Measurements from ENCODE around the gene VPS13A. TPM values are rescaled to one million over a fixed set of nuclear protein-coding genes. Genes with fewer than 3 reads are reported as not detected.

VPS13A gene
- total RNA-seq, 1 experiment from 2014 or later, result 32.2 TPM

DNA sequence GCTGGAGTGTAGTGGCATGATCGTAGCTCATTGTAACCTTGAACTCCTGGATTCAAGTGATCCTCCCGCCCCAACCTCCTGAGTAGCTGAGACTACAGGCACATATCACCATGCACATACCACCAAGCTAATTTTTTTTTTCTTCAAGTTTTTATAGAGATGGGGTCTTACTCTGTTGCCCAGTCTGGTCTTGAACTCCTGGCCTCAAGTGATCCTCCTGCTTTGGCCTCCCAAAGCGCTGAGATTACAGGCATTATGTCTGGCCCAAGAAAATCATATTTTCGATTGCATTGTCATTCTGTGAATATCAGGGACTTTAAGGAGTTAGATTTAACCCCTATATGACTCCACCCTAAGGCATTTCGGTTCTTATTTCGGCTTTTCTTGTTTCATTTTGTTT is 116.6 kb downstream of the VPS13A start:
- no peaks in the 10 kb centered on the region for H3K36me3 ChIP-seq (ENCODE audit: insufficient read depth, low read length, poor library complexity, severe bottlenecking)
- DNase-seq (ENCODE audit: low spot score), result no peak
- H3K4me3 ChIP-seq (ENCODE audit: low read depth, low read length, poor library complexity, severe bottlenecking), result no peak overlapping the region
- H3K27me3 ChIP-seq (replicated peaks; ENCODE audit: insufficient read depth, low read depth, low read length, poor library complexity), result no peaks in the 10 kb centered on the region
- H3K9me3 ChIP-seq (ENCODE audit: low read depth, low read length, poor library complexity, severe bottlenecking), result no peaks in the 10 kb centered on the region
- no peaks in the 10 kb centered on the region for H3K4me1 ChIP-seq (ENCODE audit: insufficient read depth, low read length, poor library complexity, severe bottlenecking)
- CTCF ChIA-PET, result no interaction called here
- BruUV-seq (replicated peaks), result no TSS peak
- TF ChIP-seq, protein P1, sequence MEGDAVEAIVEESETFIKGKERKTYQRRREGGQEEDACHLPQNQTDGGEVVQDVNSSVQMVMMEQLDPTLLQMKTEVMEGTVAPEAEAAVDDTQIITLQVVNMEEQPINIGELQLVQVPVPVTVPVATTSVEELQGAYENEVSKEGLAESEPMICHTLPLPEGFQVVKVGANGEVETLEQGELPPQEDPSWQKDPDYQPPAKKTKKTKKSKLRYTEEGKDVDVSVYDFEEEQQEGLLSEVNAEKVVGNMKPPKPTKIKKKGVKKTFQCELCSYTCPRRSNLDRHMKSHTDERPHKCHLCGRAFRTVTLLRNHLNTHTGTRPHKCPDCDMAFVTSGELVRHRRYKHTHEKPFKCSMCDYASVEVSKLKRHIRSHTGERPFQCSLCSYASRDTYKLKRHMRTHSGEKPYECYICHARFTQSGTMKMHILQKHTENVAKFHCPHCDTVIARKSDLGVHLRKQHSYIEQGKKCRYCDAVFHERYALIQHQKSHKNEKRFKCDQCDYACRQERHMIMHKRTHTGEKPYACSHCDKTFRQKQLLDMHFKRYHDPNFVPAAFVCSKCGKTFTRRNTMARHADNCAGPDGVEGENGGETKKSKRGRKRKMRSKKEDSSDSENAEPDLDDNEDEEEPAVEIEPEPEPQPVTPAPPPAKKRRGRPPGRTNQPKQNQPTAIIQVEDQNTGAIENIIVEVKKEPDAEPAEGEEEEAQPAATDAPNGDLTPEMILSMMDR (conservative IDR thresholded peaks at IDR 0.05; ENCODE audit: low read depth, low read length), result no peak
- TF ChIP-seq EZH2 (IDR thresholded peaks at IDR 0.05; ENCODE audit: borderline replicate concordance, low read depth, low read length, poor library complexity, severe bottlenecking), result no peak
- intact Hi-C loops (cut with micrococcal nuclease; ENCODE audit: unreplicated experiment), result loop anchor here (5.0 to 10.0 kb wide), 2 partner anchors 133 to 821 kb away; no protein-coding TSS in a partner anchor
- POLR2A ChIA-PET (ENCODE audit: low non-redundant PET), result no interaction called here
- no peak overlapping the region for H3K27ac ChIP-seq (ENCODE audit: low read depth, low read length, poor library complexity, severe bottlenecking)

DNA sequence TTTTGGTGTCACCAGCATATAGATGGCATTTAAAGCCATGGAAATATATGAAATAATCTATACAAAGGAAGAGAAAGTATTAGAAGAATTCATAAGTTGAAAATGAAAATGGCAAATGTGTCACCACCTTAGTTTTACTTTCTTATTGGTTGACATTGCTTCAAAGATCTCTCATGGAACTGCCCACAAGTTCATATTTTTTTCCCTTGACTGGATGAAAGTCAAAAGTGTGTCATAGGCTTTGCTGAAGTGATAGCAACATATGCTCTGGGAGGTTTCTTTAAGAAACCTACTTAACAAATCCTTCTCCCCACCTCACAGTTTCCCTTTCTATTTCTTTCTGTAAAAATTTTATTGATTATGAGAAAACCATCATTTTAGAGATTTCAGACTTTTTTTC is 127.2 kb downstream of the VPS13A start:
- H3K9me3 ChIP-seq (ENCODE audit: low read depth, low read length, poor library complexity, severe bottlenecking), result no peaks in the 10 kb centered on the region
- no peaks in the 10 kb centered on the region for H3K4me1 ChIP-seq (ENCODE audit: insufficient read depth, low read length, poor library complexity, severe bottlenecking)
- no peak overlapping the region for H3K27ac ChIP-seq (ENCODE audit: low read depth, low read length, poor library complexity, severe bottlenecking)
- TF ChIP-seq EZH2 (IDR thresholded peaks at IDR 0.05; ENCODE audit: borderline replicate concordance, low read depth, low read length, poor library complexity, severe bottlenecking), result no peak
- TF ChIP-seq, protein P1 (conservative IDR thresholded peaks at IDR 0.05; ENCODE audit: low read depth, low read length), result no peak
- H3K27me3 ChIP-seq (replicated peaks; ENCODE audit: insufficient read depth, low read depth, low read length, poor library complexity), result no peaks in the 10 kb centered on the region
- no TSS peak for BruUV-seq (replicated peaks)
- intact Hi-C loops (cut with micrococcal nuclease; ENCODE audit: unreplicated experiment), result no loop called here
- no peak overlapping the region for H3K4me3 ChIP-seq (ENCODE audit: low read depth, low read length, poor library complexity, severe bottlenecking)
- POLR2A ChIA-PET (ENCODE audit: low non-redundant PET), result no interaction called here
- no peak for DNase-seq (ENCODE audit: low spot score)
- CTCF ChIA-PET, result no interaction called here
- no peaks in the 10 kb centered on the region for H3K36me3 ChIP-seq (ENCODE audit: insufficient read depth, low read length, poor library complexity, severe bottlenecking)

DNA sequence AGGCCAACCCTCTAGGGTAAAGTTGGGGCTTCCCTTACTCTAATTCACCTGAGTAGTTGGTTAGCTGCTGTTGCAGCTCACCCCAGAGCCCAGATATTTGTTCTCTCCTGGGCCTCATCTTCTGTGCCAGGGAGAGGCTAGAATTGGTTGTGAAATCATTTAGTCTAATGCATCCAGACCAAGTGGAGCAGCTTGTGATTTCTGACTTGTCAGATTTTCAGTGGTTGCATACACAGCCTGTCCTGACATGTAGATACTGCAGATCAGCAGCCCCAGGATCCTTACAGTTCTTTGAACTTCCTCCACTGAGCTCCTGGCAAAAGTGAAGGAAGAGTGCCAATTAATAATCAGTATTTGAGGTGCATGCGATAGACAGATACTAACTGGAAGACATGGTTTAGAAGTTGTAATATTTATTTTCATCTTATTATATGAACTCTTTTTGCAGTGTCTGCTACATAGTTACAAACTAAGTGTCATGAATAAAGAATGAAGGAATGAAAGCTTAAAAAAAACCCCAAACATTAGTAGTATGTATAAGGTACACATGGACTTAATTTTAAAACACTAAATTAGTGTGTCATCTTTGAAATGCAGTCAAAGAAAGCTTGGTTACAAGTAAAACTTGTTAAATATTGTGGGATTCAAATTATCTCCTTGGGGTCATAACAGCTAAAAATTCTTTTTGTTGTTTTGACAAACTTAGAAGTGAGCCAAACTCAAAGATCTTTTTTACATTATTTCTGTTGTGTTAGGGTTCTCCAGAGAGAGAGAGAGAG is 128.5 kb downstream of the VPS13A start:
- no peaks in the 10 kb centered on the region for H3K36me3 ChIP-seq (ENCODE audit: insufficient read depth, low read length, poor library complexity, severe bottlenecking)
- ChIA-PET CTCF (no interaction called here), POLR2A (ENCODE audit: low non-redundant PET) (no interaction called here)
- BruUV-seq (replicated peaks), result no TSS peak
- H3K27me3 ChIP-seq (replicated peaks; ENCODE audit: insufficient read depth, low read depth, low read length, poor library complexity), result no peaks in the 10 kb centered on the region
- no peak overlapping the region for H3K4me3 ChIP-seq (ENCODE audit: low read depth, low read length, poor library complexity, severe bottlenecking)
- H3K4me1 ChIP-seq (ENCODE audit: insufficient read depth, low read length, poor library complexity, severe bottlenecking), result no peaks in the 10 kb centered on the region
- H3K9me3 ChIP-seq (ENCODE audit: low read depth, low read length, poor library complexity, severe bottlenecking), result no peaks in the 10 kb centered on the region
- DNase-seq (ENCODE audit: low spot score), result no peak
- TF ChIP-seq EZH2 (IDR thresholded peaks at IDR 0.05; ENCODE audit: borderline replicate concordance, low read depth, low read length, poor library complexity, severe bottlenecking), result no peak
- TF ChIP-seq, protein P1 (conservative IDR thresholded peaks at IDR 0.05; ENCODE audit: low read depth, low read length), result no peak
- no peak overlapping the region for H3K27ac ChIP-seq (ENCODE audit: low read depth, low read length, poor library complexity, severe bottlenecking)
- intact Hi-C loops (cut with micrococcal nuclease; ENCODE audit: unreplicated experiment), result no loop called here
